Effector memory CD8-positive, alpha-beta T cell (primary cell): Measurements from ENCODE around the gene ADAP1.

Source experiments
- ATAC-seq: fragments of 150-1000 bp; cut with Tn5 transposase; replicated peaks from 2 replicates; pipeline ENCODE4 v1.10.0; 2021; ENCODE audit warnings: mild to moderate bottlenecking, moderate library complexity
- DNase-seq, 3 experiments: peaks; one replicate each; pipeline ENCODE4 v3.0.0; 2021
- H3K27ac Mint-ChIP-seq, 2 donors: one replicate each; pipeline ENCODE4 v1.8.0; 2022; ENCODE audit warnings: mild to moderate bottlenecking in 2 of 2, mixed read lengths in 2 of 2, moderate library complexity in 2 of 2
- H3K27me3 Mint-ChIP-seq, 2 donors: one replicate each; pipeline ENCODE4 v1.8.0; 2022; ENCODE audit warnings: mixed read lengths in 2 of 2
- H3K36me3 Mint-ChIP-seq: one replicate; pipeline ENCODE4 v1.8.0; 2022; ENCODE audit warnings: mild to moderate bottlenecking, moderate library complexity, mixed read lengths; ENCODE audit not compliant: insufficient read depth
- H3K4me1 Mint-ChIP-seq, 2 donors: one replicate each; pipeline ENCODE4 v1.8.0; 2022; ENCODE audit warnings: low read depth in 2 of 2, mixed read lengths in 2 of 2
- H3K4me3 Mint-ChIP-seq, 2 donors: one replicate each; pipeline ENCODE4 v1.8.0; 2022; ENCODE audit warnings: mild to moderate bottlenecking in 2 of 2, mixed read lengths in 2 of 2, moderate library complexity in 2 of 2
- H3K9me3 Mint-ChIP-seq, 2 donors: one replicate each; pipeline ENCODE4 v1.8.0; 2022; ENCODE audit warnings: mixed read lengths in 2 of 2

ADAP1 gene

GRCh38 chr7:974820-975681 lies 20.6 kb upstream of the ADAP1 start, which contains the start of gene COX19:
Gene COX19 (minus strand): TSS chr7:975549. CDS start chr7:975509, 40 bp downstream.
- Mint-ChIP-seq H3K27ac (peak within 1 kb of the TSS; percentile 90 to 93), H3K27me3 (no peaks in the 10 kb centered on the region)

DNA sequence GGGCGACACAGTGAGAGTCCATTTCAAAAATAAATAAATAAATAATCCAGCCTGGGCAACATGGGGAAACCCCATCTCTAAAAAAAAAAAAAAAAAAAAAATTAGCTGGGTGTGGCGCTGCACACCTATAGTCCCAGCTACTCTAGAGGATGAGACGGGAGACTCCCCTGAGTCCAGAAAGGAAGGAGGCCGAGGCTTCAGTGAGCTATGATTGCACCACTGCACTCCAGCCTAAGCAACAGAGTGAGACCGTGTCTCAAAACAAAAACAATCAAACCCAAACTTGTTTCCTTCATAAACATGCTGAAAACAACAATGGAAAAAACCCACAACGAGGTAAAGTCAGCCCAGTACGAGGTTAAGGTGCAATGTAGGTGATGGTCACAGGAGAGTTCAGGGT lies 19.7 kb upstream of the ADAP1 start:
- DNase-seq (no peak), ATAC-seq (peak; percentile 9)
- peak overlapping the region; percentile 93 to 95 for H3K4me3 Mint-ChIP-seq
- peak overlapping the region; percentile 90 to 93 for H3K27ac Mint-ChIP-seq
- peaks cover 19% of the 10 kb centered on the region in 2 donors for H3K4me1 Mint-ChIP-seq
- no peaks in the 10 kb centered on the region for H3K9me3 Mint-ChIP-seq
- no peaks in the 10 kb centered on the region for H3K27me3 Mint-ChIP-seq
- peaks cover 65% of the 10 kb centered on the region for H3K36me3 Mint-ChIP-seq

More at GRCh38 chr7:974820-975681, 20.6 kb upstream of the ADAP1 start, which contains the start of gene COX19:
- peak; percentile 86 for ATAC-seq
- Mint-ChIP-seq H3K4me1 (peaks cover 19% of the 10 kb centered on the region in 2 donors), H3K9me3 (no peaks in the 10 kb centered on the region), H3K36me3 (peaks cover 57% of the 10 kb centered on the region), H3K4me3 (peak within 1 kb of the TSS; percentile 93 to 95)
- DNase-seq: peak; percentile 86 to 93 (median 88)

DNA sequence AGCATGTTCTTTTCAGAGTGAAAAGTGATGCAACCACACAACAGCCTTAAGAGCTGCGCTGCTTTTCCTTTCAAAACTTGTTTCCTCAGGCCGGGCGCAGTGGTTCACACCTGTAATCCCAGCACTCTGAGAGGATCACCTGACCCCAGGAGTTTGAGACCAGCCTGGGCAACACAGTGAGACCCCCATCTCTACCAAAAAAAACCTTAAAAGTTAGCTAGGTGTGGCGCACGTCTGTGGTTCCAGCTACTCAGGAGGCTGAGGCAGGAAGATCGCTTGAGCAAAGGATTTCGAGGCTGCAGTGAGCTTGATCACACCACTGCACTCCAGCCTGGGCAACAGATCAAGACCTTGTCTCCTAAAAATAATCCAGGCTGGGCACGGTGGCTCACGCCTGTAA lies 18.8 kb upstream of the ADAP1 start:
- ATAC-seq (no peak), DNase-seq (no peak)
- H3K27me3 Mint-ChIP-seq: no peaks in the 10 kb centered on the region
- H3K4me3 Mint-ChIP-seq: peak overlapping the region; percentile 45 to 95
- H3K36me3 Mint-ChIP-seq: peaks cover 73% of the 10 kb centered on the region
- H3K4me1 Mint-ChIP-seq: peaks cover 19% of the 10 kb centered on the region in 2 donors
- H3K27ac Mint-ChIP-seq: peak overlapping the region; percentile 90 to 93
- H3K9me3 Mint-ChIP-seq: no peaks in the 10 kb centered on the region

DNA sequence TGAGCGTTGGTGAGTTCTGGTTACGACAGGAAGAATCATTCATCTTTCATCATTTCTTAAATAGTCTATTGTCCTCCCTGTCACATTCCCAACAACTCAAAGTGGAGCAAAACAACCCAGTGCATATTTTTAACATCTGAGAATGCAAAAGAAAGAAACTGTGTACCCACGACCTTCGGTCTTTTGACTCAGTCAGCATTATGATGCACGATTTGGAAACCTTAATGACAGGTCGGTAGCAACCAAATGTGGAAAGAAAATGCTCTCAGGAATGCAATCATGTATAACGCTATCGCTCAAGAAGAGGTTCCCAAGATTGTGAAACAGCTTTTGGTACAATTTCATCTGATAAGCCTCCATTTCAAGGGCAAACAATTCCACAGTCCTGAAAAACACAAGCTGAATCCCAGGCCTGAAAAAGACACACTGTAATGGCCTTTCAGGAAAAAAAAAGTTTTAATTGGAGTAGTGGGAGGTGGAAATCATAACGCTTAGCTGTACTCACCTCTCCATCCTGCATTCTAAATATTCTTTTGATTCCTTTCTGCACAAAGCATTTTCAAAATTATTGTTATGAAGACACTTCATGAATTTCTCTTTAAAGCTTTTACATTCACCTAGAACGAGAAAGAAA lies 18.3 kb upstream of the ADAP1 start:
- Mint-ChIP-seq H3K27ac (peak overlapping the region; percentile 90 to 93), H3K4me3 (peak overlapping the region; percentile 45 to 95), H3K27me3 (no peaks in the 10 kb centered on the region), H3K4me1 (peaks cover 19 to 21% of the 10 kb centered on the region in 2 donors), H3K36me3 (peaks cover 78% of the 10 kb centered on the region), H3K9me3 (no peaks in the 10 kb centered on the region)
- DNase-seq (no peak), ATAC-seq (no peak)

DNA sequence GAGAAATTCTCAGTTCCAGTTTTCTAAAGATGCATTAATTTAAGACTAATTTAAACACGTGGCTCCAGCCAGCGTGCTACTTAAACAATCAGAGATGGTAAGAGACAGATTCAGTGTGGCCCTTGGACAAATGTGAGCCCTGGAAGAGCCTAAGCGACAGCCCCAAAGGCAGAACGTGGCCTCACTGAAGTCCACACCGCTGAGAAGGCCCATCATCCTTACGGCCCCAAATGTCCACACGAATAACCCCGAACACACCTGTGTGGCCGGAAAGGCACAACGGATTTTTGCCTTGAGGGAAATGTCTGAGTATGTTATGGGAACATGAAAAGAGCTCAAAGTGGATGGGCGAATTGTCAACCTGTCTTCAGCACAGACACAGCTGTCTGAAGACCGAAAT lies 17.6 kb upstream of the ADAP1 start:
- ATAC-seq (no peak), DNase-seq (no peak)
- Mint-ChIP-seq H3K9me3 (no peaks in the 10 kb centered on the region), H3K27ac (peak overlapping the region in 1 of 2 donors; percentile 77), H3K27me3 (no peaks in the 10 kb centered on the region), H3K4me1 (peaks cover 19 to 23% of the 10 kb centered on the region in 2 donors), H3K36me3 (peaks cover 82% of the 10 kb centered on the region), H3K4me3 (no peak overlapping the region)

DNA sequence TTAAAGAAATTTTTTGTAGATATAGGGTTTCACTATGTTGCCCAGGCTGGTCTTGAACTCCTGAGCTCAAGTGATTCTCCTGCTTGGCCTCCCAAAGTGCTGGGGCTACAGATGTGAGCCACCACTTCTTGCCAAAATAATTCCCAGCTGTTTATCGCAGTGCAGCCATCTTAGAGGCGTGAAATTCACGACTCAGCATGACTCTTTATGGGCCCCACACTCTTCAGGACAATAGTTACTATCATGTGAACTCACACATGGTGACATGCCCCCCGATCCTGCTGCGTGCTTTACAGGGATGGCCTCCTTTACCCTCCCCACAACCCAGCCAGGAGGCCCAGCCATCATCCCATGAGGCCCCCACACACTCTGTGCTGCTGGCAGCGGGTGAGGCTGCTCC lies 16.3 kb upstream of the ADAP1 start:
- H3K4me1 Mint-ChIP-seq: peaks cover 23 to 25% of the 10 kb centered on the region in 2 donors
- no peaks in the 10 kb centered on the region for H3K9me3 Mint-ChIP-seq
- no peak overlapping the region for H3K4me3 Mint-ChIP-seq
- ATAC-seq (no peak), DNase-seq (no peak)
- peaks cover 83% of the 10 kb centered on the region for H3K36me3 Mint-ChIP-seq
- peak overlapping the region in 1 of 2 donors; percentile 77 for H3K27ac Mint-ChIP-seq
- no peaks in the 10 kb centered on the region for H3K27me3 Mint-ChIP-seq

- Mint-ChIP-seq H3K27ac (no peak overlapping the region), H3K27me3 (no peaks in the 10 kb centered on the region), H3K9me3 (no peaks in the 10 kb centered on the region), H3K36me3 (peaks cover 77% of the 10 kb centered on the region), H3K4me1 (peaks cover 21% of the 10 kb centered on the region in 2 donors), H3K4me3 (no peak overlapping the region)
- no peak for DNase-seq
- ATAC-seq: no peak
These were observed 14.9 kb upstream of the ADAP1 start for GRCh38 chr7:969403-969802.

DNA sequence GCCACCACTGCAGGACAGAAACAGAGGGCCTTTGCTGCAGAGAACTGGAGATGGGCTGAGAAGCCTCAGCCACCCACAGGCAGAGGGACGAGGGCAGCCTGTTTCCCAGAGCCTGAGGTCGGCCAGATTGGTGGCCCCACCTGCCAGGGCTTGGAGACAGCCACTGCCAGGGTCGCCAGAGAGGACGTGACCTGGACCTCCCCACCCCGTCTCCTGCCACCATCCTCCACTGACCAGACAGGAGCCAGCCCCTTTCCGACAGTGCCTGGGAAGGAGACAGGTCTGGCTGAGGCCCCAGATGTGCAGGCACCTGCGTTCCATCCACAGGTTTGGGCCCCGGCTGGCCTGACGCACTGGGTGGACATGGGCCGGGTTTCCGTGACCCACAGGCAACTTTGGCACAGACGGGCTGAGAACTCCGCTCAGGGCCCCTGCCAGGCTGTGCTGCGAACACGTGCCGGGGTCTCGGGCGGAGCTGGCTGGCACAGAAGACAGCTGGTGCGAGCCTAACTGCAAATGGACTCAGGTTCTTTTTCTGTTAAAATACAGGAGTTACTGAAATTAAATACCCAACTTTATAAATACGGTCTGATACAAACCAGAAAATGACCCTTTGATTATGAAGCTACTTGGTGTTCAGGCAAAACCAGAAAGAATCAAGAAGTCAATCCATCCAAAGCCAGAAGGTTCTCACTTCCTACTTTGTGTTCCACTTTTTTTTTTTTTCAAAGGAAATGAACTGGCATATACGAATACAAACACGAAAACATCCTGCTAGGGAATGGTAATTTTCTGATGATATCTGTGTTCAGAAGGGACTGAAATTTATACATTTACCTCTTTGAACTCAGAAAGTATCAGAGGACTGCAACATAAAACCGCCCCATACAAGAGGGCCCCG lies 14.0 kb upstream of the ADAP1 start:
- H3K9me3 Mint-ChIP-seq: no peaks in the 10 kb centered on the region
- peaks cover 22 to 23% of the 10 kb centered on the region in 2 donors for H3K4me1 Mint-ChIP-seq
- H3K36me3 Mint-ChIP-seq: peaks cover 74% of the 10 kb centered on the region
- H3K4me3 Mint-ChIP-seq: no peak overlapping the region
- ATAC-seq (no peak), DNase-seq (no peak)
- H3K27me3 Mint-ChIP-seq: no peaks in the 10 kb centered on the region
- peak overlapping the region in 1 of 2 donors; percentile 35 for H3K27ac Mint-ChIP-seq

- ATAC-seq (no peak), DNase-seq (no peak)
- H3K27ac Mint-ChIP-seq: peak overlapping the region in 1 of 2 donors; percentile 35
- H3K9me3 Mint-ChIP-seq: no peaks in the 10 kb centered on the region
- no peaks in the 10 kb centered on the region for H3K27me3 Mint-ChIP-seq
- H3K36me3 Mint-ChIP-seq: peaks cover 65% of the 10 kb centered on the region
- H3K4me3 Mint-ChIP-seq: no peak overlapping the region
- H3K4me1 Mint-ChIP-seq: peaks cover 20% of the 10 kb centered on the region in 2 donors
These were observed 13.0 kb upstream of the ADAP1 start for GRCh38 chr7:967361-968082.

DNA sequence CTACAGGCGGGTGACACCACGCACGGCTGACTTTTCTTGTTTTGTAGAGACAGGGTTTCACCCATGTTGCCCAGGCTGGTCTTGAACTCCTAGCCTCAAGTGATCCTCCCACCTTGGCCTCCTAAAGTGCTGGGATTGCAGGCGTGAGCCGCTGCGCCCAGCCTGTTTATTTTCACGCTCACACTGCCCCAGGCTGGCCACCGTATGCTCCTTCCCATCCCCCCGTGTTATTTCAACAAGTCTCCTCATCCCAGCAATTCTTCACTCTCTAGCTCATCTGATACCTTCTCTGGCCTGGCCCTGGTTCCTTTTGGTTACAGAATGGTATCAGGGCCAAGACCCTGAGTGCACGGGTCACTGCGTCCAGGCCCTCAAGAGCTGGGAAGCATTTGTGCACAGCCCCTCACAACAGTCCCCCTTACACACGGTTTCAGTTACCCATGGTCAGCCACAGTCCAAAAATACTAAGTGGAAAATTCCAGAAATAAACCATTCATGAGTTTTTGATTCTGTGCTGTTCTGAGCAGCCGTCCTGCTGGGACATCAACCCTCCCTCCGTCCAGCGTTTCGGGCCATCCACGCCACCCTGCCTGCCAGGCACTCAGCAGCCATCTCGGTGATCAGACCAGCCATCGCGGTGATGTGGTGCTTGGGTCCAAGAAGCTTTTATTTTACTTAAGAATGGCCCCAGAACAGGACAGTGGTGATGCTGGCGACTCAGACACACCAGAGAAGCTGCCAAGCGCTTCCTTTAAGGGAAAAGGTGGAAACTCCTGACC lies 12.0 kb upstream of the ADAP1 start:
- H3K4me3 Mint-ChIP-seq: no peak overlapping the region
- peaks cover 0 to 8% of the 10 kb centered on the region in 2 donors for H3K27me3 Mint-ChIP-seq
- peak overlapping the region; percentile 3 to 71 for H3K27ac Mint-ChIP-seq
- H3K36me3 Mint-ChIP-seq: peaks cover 58% of the 10 kb centered on the region
- no peaks in the 10 kb centered on the region for H3K9me3 Mint-ChIP-seq
- DNase-seq: no peak
- H3K4me1 Mint-ChIP-seq: peaks cover 15 to 16% of the 10 kb centered on the region in 2 donors
- no peak for ATAC-seq

GRCh38 chr7:964401-965231 lies 10.1 kb upstream of the ADAP1 start:
- Mint-ChIP-seq H3K4me3 (no peak overlapping the region), H3K4me1 (peaks cover 10 to 11% of the 10 kb centered on the region in 2 donors), H3K36me3 (peaks cover 42% of the 10 kb centered on the region), H3K27ac (peak overlapping the region in 1 of 2 donors; percentile 66), H3K9me3 (no peaks in the 10 kb centered on the region), H3K27me3 (peaks cover 0 to 10% of the 10 kb centered on the region in 2 donors)
- no peak for ATAC-seq
- DNase-seq: no peak
